Measurements from ENCODE around the gene ADAMTS17.

ADAMTS17 gene

GRCh38 chr15:100224206-100225185 lies 117.3 kb downstream of the ADAMTS17 start:
- Histone ChIP-seq H3K79me2 (ENCODE audit: control insufficient read depth, low read length) (no peaks in the 10 kb centered on the region), H3K4me1 (ENCODE audit: control insufficient read depth, low read length) (no peaks in the 10 kb centered on the region), H3F3A (ENCODE audit: control insufficient read depth, insufficient read depth) (no peaks in the 10 kb centered on the region), H3K9me2 (replicated peaks; ENCODE audit: control insufficient read depth, low read length) (no peaks in the 10 kb centered on the region), H3K4me3 (ENCODE audit: low read length) (no peak overlapping the region), H3K36me3 (ENCODE audit: control insufficient read depth, low read length) (no peaks in the 10 kb centered on the region), H4K20me1 (ENCODE audit: control insufficient read depth, insufficient read depth, low read depth, low read length) (no peaks in the 10 kb centered on the region), H3K27me3 (ENCODE audit: control insufficient read depth, low read length) (no peaks in the 10 kb centered on the region), H3K27ac (ENCODE audit: low read depth, low read length) (no peak overlapping the region), H3K4me2 (ENCODE audit: low read length) (no peak overlapping the region), H3K9me3 (ENCODE audit: control insufficient read depth, insufficient read depth, low read length) (no peaks in the 10 kb centered on the region)
- TF ChIP-seq EZH2phosphoT487 (IDR thresholded peaks at IDR 0.05; ENCODE audit: borderline replicate concordance, low read length) (no peak), CTCF (IDR thresholded peaks at IDR 0.05; ENCODE audit: low read depth, low read length, poor library complexity, severe bottlenecking) (no peak)

DNA sequence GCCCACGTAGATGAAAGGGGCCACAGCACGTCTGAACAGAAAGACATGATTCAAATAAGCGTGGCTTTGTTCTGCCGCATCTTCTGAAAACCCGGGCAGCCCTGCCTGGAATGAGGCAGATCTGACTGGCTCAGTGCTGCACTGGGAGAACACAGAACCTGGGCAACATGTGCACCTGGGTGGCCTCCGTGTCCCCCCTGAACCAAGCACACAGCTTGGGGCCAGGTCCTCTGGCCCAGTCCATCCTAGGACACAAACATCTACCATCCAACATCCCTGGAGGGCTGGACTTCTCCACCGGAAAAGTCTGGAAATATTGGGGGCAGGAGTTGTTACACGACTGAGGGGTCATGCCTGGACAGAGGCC lies 119.4 kb downstream of the ADAMTS17 start:
- Histone ChIP-seq H3K27ac (ENCODE audit: low read depth, low read length) (no peak overlapping the region), H3K27me3 (ENCODE audit: control insufficient read depth, low read length) (no peaks in the 10 kb centered on the region), H3K4me3 (ENCODE audit: low read length) (no peak overlapping the region), H3K9me2 (replicated peaks; ENCODE audit: control insufficient read depth, low read length) (no peaks in the 10 kb centered on the region), H3K4me2 (ENCODE audit: low read length) (no peak overlapping the region), H3K36me3 (ENCODE audit: control insufficient read depth, low read length) (no peaks in the 10 kb centered on the region), H3K79me2 (ENCODE audit: control insufficient read depth, low read length) (no peaks in the 10 kb centered on the region), H3K9me3 (ENCODE audit: control insufficient read depth, insufficient read depth, low read length) (no peaks in the 10 kb centered on the region), H4K20me1 (ENCODE audit: control insufficient read depth, insufficient read depth, low read depth, low read length) (no peaks in the 10 kb centered on the region), H3K4me1 (ENCODE audit: control insufficient read depth, low read length) (no peaks in the 10 kb centered on the region), H3F3A (ENCODE audit: control insufficient read depth, insufficient read depth) (no peaks in the 10 kb centered on the region)
- TF ChIP-seq CTCF (IDR thresholded peaks at IDR 0.05; ENCODE audit: low read depth, low read length, poor library complexity, severe bottlenecking) (no peak), EZH2phosphoT487 (IDR thresholded peaks at IDR 0.05; ENCODE audit: borderline replicate concordance, low read length) (no peak)

DNA sequence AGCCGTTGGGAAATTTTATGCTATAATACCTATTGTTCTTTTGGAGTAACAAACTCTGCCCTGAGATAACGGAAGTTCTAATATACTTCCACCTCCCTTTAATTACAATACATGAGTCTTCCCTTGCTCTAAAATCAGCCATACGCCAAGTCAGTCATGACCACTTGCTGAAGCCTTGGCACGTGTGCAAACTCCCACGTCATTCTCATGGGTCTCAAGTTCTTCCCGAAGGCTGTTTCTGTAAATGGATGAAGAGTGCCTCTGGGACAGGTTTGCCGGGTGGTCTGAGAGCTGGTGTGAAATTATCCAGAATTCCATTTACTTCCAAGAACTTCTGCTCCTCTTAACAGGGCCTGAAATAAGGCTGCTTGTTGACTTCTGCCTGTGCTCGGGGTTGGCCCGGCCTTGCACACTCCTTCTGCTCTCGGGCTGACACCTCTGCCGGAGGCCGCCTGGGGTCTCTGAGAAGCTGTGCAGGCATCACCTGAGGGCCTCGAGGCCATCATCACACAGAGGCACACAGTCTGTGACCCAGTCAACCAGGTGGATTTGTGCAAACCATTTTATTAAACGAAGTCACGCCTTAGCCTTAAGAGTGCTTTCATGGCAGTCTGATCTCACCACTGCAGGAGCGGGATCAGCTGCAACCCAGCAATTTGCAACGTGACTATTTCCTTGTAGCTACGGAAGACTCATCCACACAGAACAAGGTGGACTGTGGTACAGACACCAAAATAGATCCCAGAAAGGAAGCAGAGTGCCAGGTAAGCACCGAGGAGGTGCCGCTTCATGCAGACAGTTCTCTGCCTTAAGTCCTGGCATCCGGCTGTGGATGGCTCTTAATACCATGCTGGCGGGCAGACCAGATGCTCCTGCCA lies 120.1 kb downstream of the ADAMTS17 start:
- no peaks in the 10 kb centered on the region for H3K9me3 ChIP-seq (ENCODE audit: control insufficient read depth, insufficient read depth, low read length)
- H3K4me3 ChIP-seq (ENCODE audit: low read length) = no peak overlapping the region
- no peaks in the 10 kb centered on the region for H3K36me3 ChIP-seq (ENCODE audit: control insufficient read depth, low read length)
- no peaks in the 10 kb centered on the region for H3K27me3 ChIP-seq (ENCODE audit: control insufficient read depth, low read length)
- no peaks in the 10 kb centered on the region for H3K4me1 ChIP-seq (ENCODE audit: control insufficient read depth, low read length)
- H3K79me2 ChIP-seq (ENCODE audit: control insufficient read depth, low read length) = no peaks in the 10 kb centered on the region
- no peak overlapping the region for H3K27ac ChIP-seq (ENCODE audit: low read depth, low read length)
- TF ChIP-seq EZH2phosphoT487 (IDR thresholded peaks at IDR 0.05; ENCODE audit: borderline replicate concordance, low read length) (no peak), CTCF (IDR thresholded peaks at IDR 0.05; ENCODE audit: low read depth, low read length, poor library complexity, severe bottlenecking) (no peak)
- no peak overlapping the region for H3K4me2 ChIP-seq (ENCODE audit: low read length)
- no peaks in the 10 kb centered on the region for H3K9me2 ChIP-seq (replicated peaks; ENCODE audit: control insufficient read depth, low read length)
- H4K20me1 ChIP-seq (ENCODE audit: control insufficient read depth, insufficient read depth, low read depth, low read length) = no peaks in the 10 kb centered on the region
- no peaks in the 10 kb centered on the region for H3F3A ChIP-seq (ENCODE audit: control insufficient read depth, insufficient read depth)

All from DOHH2 (cell line).